HepG2 (cell line): ENCODE data around the gene LDB2. TPM values are rescaled to one million over a fixed set of nuclear protein-coding genes. Genes with fewer than 3 reads are reported as not detected.

Experiments used
- AGO1 ChIP-seq: fragments of 200-400 bp; formaldehyde crosslinking; IDR thresholded peaks from 2 replicates; pipeline ENCODE4 v1.6.1; 2017; ENCODE audit warnings: mild to moderate bottlenecking, low read depth, low read length, moderate library complexity; ENCODE audit not compliant: poor library complexity, severe bottlenecking
- CREBL2 ChIP-seq: sonication (generic); formaldehyde crosslinking; IDR thresholded peaks from 2 replicates; pipeline ENCODE4 v1.8.1; 2023; ENCODE audit warnings: missing genetic modification reagents, mild to moderate bottlenecking, borderline replicate concordance
- FOXP4 ChIP-seq: sonication (generic); formaldehyde crosslinking; IDR thresholded peaks from 2 replicates; pipeline ENCODE4 v1.4.0; 2020; ENCODE audit warnings: missing genetic modification reagents
- KLF12 ChIP-seq: sonication (generic); formaldehyde crosslinking; IDR thresholded peaks from 2 replicates; pipeline ENCODE4 v1.4.0; 2020; ENCODE audit warnings: missing genetic modification reagents, borderline replicate concordance
- NRL ChIP-seq: sonication (generic); formaldehyde crosslinking; IDR thresholded peaks from 2 replicates; pipeline ENCODE4 v1.5.0; 2020; ENCODE audit warnings: missing genetic modification reagents, mild to moderate bottlenecking, moderate library complexity, borderline replicate concordance
- PITX1 ChIP-seq: sonication (generic); formaldehyde crosslinking; IDR thresholded peaks from 2 replicates; pipeline ENCODE4 v1.5.1; 2020; ENCODE audit warnings: mild to moderate bottlenecking, missing genetic modification reagents
- RERE ChIP-seq: IDR thresholded peaks from 2 replicates; pipeline ENCODE4 v1.6.1; 2016; ENCODE audit warnings: low read depth, missing genetic modification reagents, missing compliant biosample characterization
- SIX4 ChIP-seq: sonication (generic); formaldehyde crosslinking; IDR thresholded peaks from 2 replicates; pipeline ENCODE4 v1.4.0; 2020; ENCODE audit warnings: missing genetic modification reagents
- SOX5 ChIP-seq: IDR thresholded peaks from 2 replicates; pipeline ENCODE4 v1.6.1; 2016; ENCODE audit warnings: borderline replicate concordance
- WIZ ChIP-seq: sonication (generic); formaldehyde crosslinking; IDR thresholded peaks from 2 replicates; pipeline ENCODE4 v1.5.1; 2020; ENCODE audit warnings: mild to moderate bottlenecking, missing genetic modification reagents
- ZBTB25 ChIP-seq: IDR thresholded peaks from 2 replicates; pipeline ENCODE4 v1.6.1; 2018; ENCODE audit warnings: missing genetic modification reagents
- ZFAT ChIP-seq: sonication (generic); formaldehyde crosslinking; conservative IDR thresholded peaks from 2 replicates; pipeline ENCODE4 v1.8.1; 2023; ENCODE audit warnings: missing genetic modification reagents, inconsistent platforms
- polyA plus RNA-seq, 8 experiments: library from polyadenylated mRNA; depleted of rRNA in 3 of 8; stranded (reverse) in 7 of 8; unstranded in 1 of 8; fragments of >200 nt; fragmentation: Illumina TruSeq in 4 of 8; extraction: Trizol in 4 of 8; gene quantifications; 2 replicates each; pipeline versions ENCODE4 v1.2.1 to v1.2.3, GENCODE V29; 2011 to 2016; ENCODE audit warnings: low read depth in 4 of 8, missing spikeins in 1 of 8, mixed read lengths in 1 of 8; ENCODE audit not compliant: insufficient read depth in 1 of 8
- total RNA-seq, 5 experiments: library from RNA; depleted of rRNA; stranded (reverse); fragments of >200 nt; fragmentation: Illumina TruSeq; extraction: Trizol; gene quantifications; 2 replicates each; pipeline ENCODE4 v1.2.3, GENCODE V29; 2016; ENCODE audit warnings: low read depth in 1 of 5

Gene LDB2
- total and polyA plus RNA-seq, 2 of the 13 experiments (the other 11 are each of a cell fraction or from before 2014, with no cell fraction given) = not detected

- TF ChIP-seq CREBL2 (no peak), PITX1 (CRISPR knock-in tag) (0 out of 2 replicates have a peak, but pooled peaks have one; percentile 20), ZFAT (CRISPR knock-in tag) (no peak), FOXP4 (CRISPR knock-in tag) (no peak), KLF12 (CRISPR knock-in tag) (no peak), AGO1 (no peak), SIX4 (CRISPR knock-in tag) (no peak), SOX5 (CRISPR knock-in tag) (peak; percentile 74; the same call in 1 of the 2 replicates), NRL (CRISPR knock-in tag) (no peak), WIZ (CRISPR knock-in tag) (no peak), ZBTB25 (CRISPR knock-in tag) (no peak), RERE (no peak)
These were observed 74.1 kb downstream of the LDB2 start (continued) for GRCh38 chr4:16824278-16824806.
